ENCODE results near the gene SPON1. TPM values are rescaled to one million over a fixed set of nuclear protein-coding genes. Genes with fewer than 3 reads are reported as not detected.

Gene SPON1
- total RNA-seq, 6 donors from 2014 or later = 12.6 to 68.9 (median 56.3) TPM

GRCh38 chr11:14022251-14022650 lies 59.7 kb downstream of the SPON1 start:
- TF ChIP-seq EP300 (IDR thresholded peaks at IDR 0.05) (no peak), CTCF (IDR thresholded peaks at IDR 0.05) (no peak), POLR2AphosphoS5 (IDR thresholded peaks at IDR 0.05) (no peak), POLR2A (IDR thresholded peaks at IDR 0.05) (no peak)
- Histone ChIP-seq H3K4me1 (no peaks in the 10 kb centered on the region), H3K36me3 (no peaks in the 10 kb centered on the region), H3K27me3 (no peaks in the 10 kb centered on the region), H3K9me3 (no peaks in the 10 kb centered on the region), H3K27ac (no peak overlapping the region), H3K4me3 (no peak overlapping the region)
- 60 to 70% methylated on average over 3 of the region's 3 CpGs for WGBS, 2 donors
- DNase-seq (no peak), ATAC-seq (ENCODE audit: low FRiP score in 2 of 2) (no peak)

DNA sequence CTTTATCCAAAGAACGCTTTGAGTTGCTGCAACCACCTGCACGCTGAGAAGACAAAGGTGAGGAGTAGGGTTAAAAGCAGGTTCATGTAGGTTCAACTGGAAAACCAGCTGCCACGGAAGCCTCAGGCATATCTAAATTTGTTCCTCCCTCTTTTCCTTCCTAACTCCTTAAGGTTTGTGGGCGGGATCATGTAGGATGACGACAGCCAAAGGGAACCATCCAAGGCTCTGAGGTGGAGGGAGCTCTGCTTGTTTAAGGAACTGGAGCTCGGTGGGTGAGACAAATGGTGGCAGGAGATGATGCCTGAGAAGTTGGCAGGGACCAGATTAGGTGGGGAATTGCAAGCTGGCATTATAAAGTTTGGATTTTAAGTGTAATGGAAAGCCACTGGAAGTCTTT lies 60.3 kb downstream of the SPON1 start:
- DNase-seq (no peak), ATAC-seq (ENCODE audit: low FRiP score in 2 of 2) (no peak)
- 79% methylated on average over 6 of the region's 6 CpGs for WGBS, 2 donors
- H3K9me3 ChIP-seq = no peaks in the 10 kb centered on the region
- H3K27me3 ChIP-seq = no peaks in the 10 kb centered on the region
- H3K4me1 ChIP-seq = no peaks in the 10 kb centered on the region
- no peak overlapping the region for H3K27ac ChIP-seq
- no peak for TF ChIP-seq EP300 (IDR thresholded peaks at IDR 0.05)
- no peak for TF ChIP-seq CTCF (IDR thresholded peaks at IDR 0.05)
- no peak for TF ChIP-seq POLR2A (IDR thresholded peaks at IDR 0.05)
- TF ChIP-seq POLR2AphosphoS5 (IDR thresholded peaks at IDR 0.05) = no peak
- H3K36me3 ChIP-seq = no peaks in the 10 kb centered on the region
- H3K4me3 ChIP-seq = no peak overlapping the region

DNA sequence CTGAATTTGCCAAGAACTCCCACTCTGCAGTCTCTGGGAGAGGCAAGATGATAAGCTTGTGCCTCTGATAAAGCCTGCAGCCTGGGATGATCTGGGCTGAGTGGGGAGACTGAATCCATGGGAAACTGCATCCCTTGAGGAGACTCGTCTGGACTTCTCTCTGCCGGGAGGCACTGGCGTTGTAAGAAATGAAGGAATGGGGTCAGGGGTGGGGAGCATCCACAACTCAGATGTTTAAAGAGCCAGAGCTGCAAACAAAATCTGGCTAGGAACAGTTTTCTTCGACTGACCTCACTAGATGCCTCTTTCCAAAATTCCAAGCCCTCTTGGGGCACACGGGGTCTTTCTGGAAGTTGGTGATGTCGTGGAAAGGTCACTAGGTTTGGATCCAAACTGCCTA lies 64.4 kb downstream of the SPON1 start:
- ATAC-seq (ENCODE audit: low FRiP score in 2 of 2) (peak in 1 of 2 donors; percentile 45), DNase-seq (no peak)
- WGBS, 2 donors = 50 to 64% methylated on average over 6 of the region's 6 CpGs

DNA sequence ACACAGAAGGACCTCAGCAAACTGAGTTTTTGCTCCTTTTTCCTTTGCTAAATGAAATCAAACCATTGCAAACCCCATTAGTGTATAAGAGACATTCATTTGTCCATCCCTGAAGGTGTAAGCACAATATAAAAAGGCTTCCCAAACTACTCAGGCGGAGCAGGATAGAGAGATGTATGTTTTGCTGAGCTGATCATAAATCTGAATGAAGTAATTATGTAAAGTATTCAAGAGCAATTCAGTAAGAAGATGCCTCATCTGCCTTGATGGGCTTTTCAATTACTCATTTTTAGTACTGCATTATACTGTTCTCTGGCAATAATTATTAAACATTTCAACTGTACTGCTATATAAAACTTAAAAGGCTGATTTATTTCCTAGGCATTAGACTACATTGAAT lies 65.0 kb downstream of the SPON1 start:
- H3K4me3 ChIP-seq = no peak overlapping the region
- H3K4me1 ChIP-seq = peaks cover 0 to 10% (median 7%) of the 10 kb centered on the region in 4 donors
- H3K9me3 ChIP-seq = no peaks in the 10 kb centered on the region
- TF ChIP-seq EP300 (IDR thresholded peaks at IDR 0.05) = no peak
- TF ChIP-seq POLR2AphosphoS5 (IDR thresholded peaks at IDR 0.05) = no peak
- TF ChIP-seq POLR2A (IDR thresholded peaks at IDR 0.05) = no peak
- TF ChIP-seq CTCF (IDR thresholded peaks at IDR 0.05) = no peak
- DNase-seq (no peak), ATAC-seq (ENCODE audit: low FRiP score in 2 of 2) (no peak)
- H3K27ac ChIP-seq = no peak overlapping the region
- 90 to 100% methylated on average over 1 of the region's 1 CpG for WGBS, 2 donors
- H3K36me3 ChIP-seq = no peaks in the 10 kb centered on the region
- no peaks in the 10 kb centered on the region for H3K27me3 ChIP-seq

More for the DNA sequence above, 64.4 kb downstream of the SPON1 start:
- Histone ChIP-seq H3K36me3 (no peaks in the 10 kb centered on the region), H3K27me3 (no peaks in the 10 kb centered on the region), H3K27ac (no peak overlapping the region), H3K9me3 (no peaks in the 10 kb centered on the region), H3K4me3 (no peak overlapping the region), H3K4me1 (peaks cover 0 to 10% (median 7%) of the 10 kb centered on the region in 4 donors)
- TF ChIP-seq CTCF (IDR thresholded peaks at IDR 0.05) (no peak), POLR2AphosphoS5 (IDR thresholded peaks at IDR 0.05) (no peak), EP300 (IDR thresholded peaks at IDR 0.05) (no peak), POLR2A (IDR thresholded peaks at IDR 0.05) (no peak)

GRCh38 chr11:14029440-14029839 lies 66.9 kb downstream of the SPON1 start:
- WGBS, 2 donors = 15 to 50% methylated on average over 4 of the region's 4 CpGs
- Histone ChIP-seq H3K27ac (no peak overlapping the region), H3K4me3 (no peak overlapping the region), H3K27me3 (no peaks in the 10 kb centered on the region), H3K4me1 (peaks cover 0 to 10% (median 7%) of the 10 kb centered on the region in 4 donors), H3K9me3 (no peaks in the 10 kb centered on the region), H3K36me3 (no peaks in the 10 kb centered on the region)
- ATAC-seq (ENCODE audit: low FRiP score in 2 of 2) = no peak
- DNase-seq = no peak
- TF ChIP-seq CTCF (IDR thresholded peaks at IDR 0.05) = no peak
- no peak for TF ChIP-seq POLR2AphosphoS5 (IDR thresholded peaks at IDR 0.05)
- no peak for TF ChIP-seq EP300 (IDR thresholded peaks at IDR 0.05)
- no peak for TF ChIP-seq POLR2A (IDR thresholded peaks at IDR 0.05)
